SK-N-MC (cell line): ENCODE measurements around the gene PCLO.

Source experiments
- DNase-seq: peaks from one replicate; pipeline ENCODE4 v3.0.0-alpha.2; 2011; ENCODE audit warnings: low read depth, low spot score
- H3K27ac ChIP-seq: fragments of 200-600 bp; sonication (generic); 2 replicates; pipeline ENCODE4 v1.5.1; 2016; ENCODE audit warnings: mixed run types
- H3K36me3 ChIP-seq: fragments of 200-600 bp; sonication (generic); 2 replicates; pipeline ENCODE4 v1.6.1; 2017; ENCODE audit warnings: antibody characterized with exemption, low read length, mixed read lengths; ENCODE audit not compliant: insufficient read depth
- H3K4me3 ChIP-seq: fragments of 200-600 bp; sonication (generic); 2 replicates; pipeline ENCODE4 v1.5.1; 2016
- H3K9ac ChIP-seq: fragments of 200-600 bp; sonication (generic); 2 replicates; pipeline ENCODE4 v1.8.0; 2017; ENCODE audit warnings: mixed run types, mixed read lengths; ENCODE audit not compliant: insufficient read length
- H3K9me3 ChIP-seq: fragments of 200-600 bp; sonication (generic); 2 replicates; pipeline ENCODE4 v1.6.1; 2017; ENCODE audit warnings: low read depth, mild to moderate bottlenecking, antibody characterized with exemption, low read length, moderate library complexity, mixed read lengths
- EZH2 ChIP-seq: fragments of 200-600 bp; sonication (generic); IDR thresholded peaks from one replicate; pipeline ENCODE4 v1.6.1; 2017; ENCODE audit warnings: antibody characterized with exemption
- FOXP2 ChIP-seq: optimal IDR thresholded peaks from 2 replicates; pipeline ENCODE3; 2011; ENCODE audit warnings: mild to moderate bottlenecking, moderate library complexity; ENCODE audit not compliant: insufficient read depth; ENCODE audit errors: extremely low read length, control extremely low read depth
- POLR2AphosphoS5 ChIP-seq: IDR thresholded peaks from 2 replicates; pipeline ENCODE4 v1.6.1; 2012; ENCODE audit warnings: mild to moderate bottlenecking, low read depth, low read length, borderline replicate concordance

PCLO gene

GRCh38 chr7:83162402-83163256 is at the start of gene PCLO:
TSS of gene PCLO (minus strand) at chr7:83162884. CDS start at chr7:83162592, 292 bp downstream.
- no peaks in the 10 kb centered on the region for H3K36me3 ChIP-seq

GRCh38 chr7:83211685-83212084 is 49.0 kb upstream of the PCLO start:
- Histone ChIP-seq H3K36me3 (no peaks in the 10 kb centered on the region), H3K4me3 (no peak overlapping the region), H3K9me3 (no peaks in the 10 kb centered on the region), H3K27ac (no peak overlapping the region), H3K9ac (no peak overlapping the region)
- TF ChIP-seq EZH2 = no peak
- no peak for TF ChIP-seq POLR2AphosphoS5
- no peak for TF ChIP-seq FOXP2
- DNase-seq = no peak

More at GRCh38 chr7:83162402-83163256, at the start of gene PCLO:
- H3K9me3 ChIP-seq = no peaks in the 10 kb centered on the region
- no peak for TF ChIP-seq EZH2
- TF ChIP-seq POLR2AphosphoS5 = no peak; the same call in 1 of the 2 replicates
- TF ChIP-seq FOXP2 = no peak
- peak; percentile 32 for DNase-seq
- no peak within 1 kb of the TSS for H3K27ac ChIP-seq
- H3K4me3 ChIP-seq = peak within 1 kb of the TSS; percentile 94
- peak within 1 kb of the TSS; percentile 57 for H3K9ac ChIP-seq

GRCh38 chr7:83210479-83210878 is 47.8 kb upstream of the PCLO start:
- no peak for DNase-seq
- no peaks in the 10 kb centered on the region for H3K36me3 ChIP-seq
- TF ChIP-seq FOXP2 (no peak), EZH2 (no peak), POLR2AphosphoS5 (no peak)
- no peak overlapping the region for H3K27ac ChIP-seq
- H3K4me3 ChIP-seq = no peak overlapping the region
- H3K9ac ChIP-seq = no peak overlapping the region
- no peaks in the 10 kb centered on the region for H3K9me3 ChIP-seq

- no peak overlapping the region for H3K4me3 ChIP-seq
- no peaks in the 10 kb centered on the region for H3K9me3 ChIP-seq
- H3K9ac ChIP-seq = no peak overlapping the region
- no peak overlapping the region for H3K27ac ChIP-seq
- no peak for TF ChIP-seq EZH2
- TF ChIP-seq FOXP2 = no peak
- no peak for TF ChIP-seq POLR2AphosphoS5
- no peak for DNase-seq
- H3K36me3 ChIP-seq = no peaks in the 10 kb centered on the region
Observed at GRCh38 chr7:83204715-83205114, 42.0 kb upstream of the PCLO start.

GRCh38 chr7:83201355-83201754 is 38.7 kb upstream of the PCLO start:
- Histone ChIP-seq H3K36me3 (no peaks in the 10 kb centered on the region), H3K9me3 (no peaks in the 10 kb centered on the region), H3K9ac (no peak overlapping the region), H3K27ac (no peak overlapping the region), H3K4me3 (no peak overlapping the region)
- no peak for DNase-seq
- TF ChIP-seq EZH2 (no peak), POLR2AphosphoS5 (no peak), FOXP2 (no peak)

GRCh38 chr7:83190659-83191389 is 28.1 kb upstream of the PCLO start:
- no peaks in the 10 kb centered on the region for H3K9me3 ChIP-seq
- H3K4me3 ChIP-seq = no peak overlapping the region
- TF ChIP-seq POLR2AphosphoS5 (no peak), EZH2 (no peak), FOXP2 (no peak)
- no peak overlapping the region for H3K9ac ChIP-seq
- DNase-seq = no peak
- H3K27ac ChIP-seq = no peak overlapping the region
- no peaks in the 10 kb centered on the region for H3K36me3 ChIP-seq

GRCh38 chr7:83178796-83179195 is 16.1 kb upstream of the PCLO start:
- Histone ChIP-seq H3K36me3 (no peaks in the 10 kb centered on the region), H3K4me3 (no peak overlapping the region), H3K27ac (no peak overlapping the region), H3K9ac (no peak overlapping the region), H3K9me3 (0 out of 2 replicates have a peak, but pooled peaks cover under 1% of the 10 kb centered on the region)
- TF ChIP-seq EZH2 (no peak), POLR2AphosphoS5 (no peak), FOXP2 (no peak)
- no peak for DNase-seq

- no peak overlapping the region for H3K9ac ChIP-seq
- no peak overlapping the region for H3K27ac ChIP-seq
- H3K36me3 ChIP-seq = no peaks in the 10 kb centered on the region
- TF ChIP-seq POLR2AphosphoS5 = no peak
- no peak for TF ChIP-seq EZH2
- TF ChIP-seq FOXP2 = no peak
- no peak for DNase-seq
- H3K9me3 ChIP-seq = no peaks in the 10 kb centered on the region
- H3K4me3 ChIP-seq = no peak overlapping the region
Observed at GRCh38 chr7:83178066-83178465, 15.4 kb upstream of the PCLO start.
